Smooth muscle cell (in vitro differentiated cells): ENCODE data around the gene GMFB. TPM values are rescaled to one million over a fixed set of nuclear protein-coding genes. Genes with fewer than 3 reads are reported as not detected.

Source experiments
- DNase-seq: peaks from one replicate; lab custom pipeline; 2025; ENCODE audit not compliant: unreplicated experiment; lab: John Stamatoyannopoulos, UW
- H2AFZ ChIP-seq: fragments of 200-600 bp; sonication (generic); 2 replicates; pipeline ENCODE4 v1.6.0; 2016; ENCODE audit warnings: antibody characterized with exemption, low read depth, mild to moderate bottlenecking
- H3F3A ChIP-seq: fragments of 200-600 bp; sonication (generic); 2 replicates; pipeline ENCODE4 v1.6.0; 2017; ENCODE audit warnings: antibody characterized with exemption, low read depth
- H3K27ac ChIP-seq: fragments of 200-600 bp; sonication (generic); 2 replicates; pipeline ENCODE4 v1.5.1; 2016; ENCODE audit warnings: low read depth, mild to moderate bottlenecking
- H3K27me3 ChIP-seq: fragments of 200-600 bp; sonication (generic); 2 replicates; pipeline ENCODE4 v1.6.1; 2016; ENCODE audit warnings: low read depth, mild to moderate bottlenecking
- H3K36me3 ChIP-seq: fragments of 200-600 bp; sonication (generic); 2 replicates; pipeline ENCODE4 v1.5.1; 2016; ENCODE audit warnings: low read depth
- H3K4me1 ChIP-seq: fragments of 200-600 bp; sonication (generic); 2 replicates; pipeline ENCODE4 v1.5.1; 2016; ENCODE audit warnings: low read depth
- H3K4me2 ChIP-seq: fragments of 200-600 bp; sonication (generic); 2 replicates; pipeline ENCODE4 v1.6.0; 2016; ENCODE audit warnings: mild to moderate bottlenecking
- H3K4me3 ChIP-seq: fragments of 200-600 bp; sonication (generic); 2 replicates; pipeline ENCODE4 v1.5.1; 2016; ENCODE audit warnings: mild to moderate bottlenecking
- H3K79me2 ChIP-seq: fragments of 200-600 bp; sonication (generic); 2 replicates; pipeline ENCODE4 v1.6.0; 2016; ENCODE audit warnings: low read depth, mild to moderate bottlenecking
- H3K9ac ChIP-seq: fragments of 200-600 bp; sonication (generic); 2 replicates; pipeline ENCODE4 v1.6.0; 2016; ENCODE audit warnings: low read depth
- H3K9me3 ChIP-seq: fragments of 200-600 bp; sonication (generic); replicated peaks from 2 replicates; pipeline ENCODE4 v1.5.1; 2016; ENCODE audit warnings: low read depth
- H4K20me1 ChIP-seq: fragments of 200-600 bp; sonication (generic); 2 replicates; pipeline ENCODE4 v1.6.0; 2016; ENCODE audit warnings: low read depth
- WGBS: methylation state at CpG from one replicate; pipeline ENCODE4 v1.1.7; 2016; ENCODE audit warnings: low lambda C conversion rate; 5-methylcytosine and 5-hydroxymethylcytosine counted together
- polyA plus RNA-seq: library from polyadenylated mRNA; unstranded; fragments of >200 nt; fragmentation: Nextera tagmentation; extraction: Ambion mirVana; gene quantifications from 2 replicates; pipeline ENCODE4 v1.2.1, GENCODE V29; 2016
- total RNA-seq: library from RNA; depleted of rRNA; stranded (reverse); fragments of >200 nt; gene quantifications from 2 replicates; pipeline ENCODE4 v1.2.3, GENCODE V29; 2014
- TF ChIP-seq, protein P1 (sequence below): fragments of 200-600 bp; sonication (generic); IDR thresholded peaks from 2 replicates; pipeline ENCODE4 v1.5.1; 2017; ENCODE audit warnings: borderline replicate concordance, mild to moderate bottlenecking, antibody characterized with exemption; ENCODE audit not compliant: insufficient read depth, poor library complexity, severe bottlenecking

GMFB gene
- total and polyA plus RNA-seq, 2 experiments from 2014 or later, result 25.7 to 73.5 TPM

GRCh38 chr14:54435500-54435981, 53.2 kb downstream of the GMFB start:
- H3K79me2 ChIP-seq, result peaks cover 97% of the 10 kb centered on the region
- no peak overlapping the region for H3K9ac ChIP-seq
- H2AFZ ChIP-seq, result no peak overlapping the region
- peaks cover 98% of the 10 kb centered on the region for H4K20me1 ChIP-seq
- H3K4me3 ChIP-seq, result no peak overlapping the region
- peaks cover 50% of the 10 kb centered on the region for H3K4me1 ChIP-seq
- no peaks in the 10 kb centered on the region for H3K27me3 ChIP-seq
- H3F3A ChIP-seq, result peaks cover 4% of the 10 kb centered on the region
- peak overlapping the region; percentile 60 for H3K27ac ChIP-seq
- WGBS, result 49% methylated on average over 4 of the region's 4 CpGs
- peak overlapping the region; percentile 55 for H3K4me2 ChIP-seq
- TF ChIP-seq, protein P1, sequence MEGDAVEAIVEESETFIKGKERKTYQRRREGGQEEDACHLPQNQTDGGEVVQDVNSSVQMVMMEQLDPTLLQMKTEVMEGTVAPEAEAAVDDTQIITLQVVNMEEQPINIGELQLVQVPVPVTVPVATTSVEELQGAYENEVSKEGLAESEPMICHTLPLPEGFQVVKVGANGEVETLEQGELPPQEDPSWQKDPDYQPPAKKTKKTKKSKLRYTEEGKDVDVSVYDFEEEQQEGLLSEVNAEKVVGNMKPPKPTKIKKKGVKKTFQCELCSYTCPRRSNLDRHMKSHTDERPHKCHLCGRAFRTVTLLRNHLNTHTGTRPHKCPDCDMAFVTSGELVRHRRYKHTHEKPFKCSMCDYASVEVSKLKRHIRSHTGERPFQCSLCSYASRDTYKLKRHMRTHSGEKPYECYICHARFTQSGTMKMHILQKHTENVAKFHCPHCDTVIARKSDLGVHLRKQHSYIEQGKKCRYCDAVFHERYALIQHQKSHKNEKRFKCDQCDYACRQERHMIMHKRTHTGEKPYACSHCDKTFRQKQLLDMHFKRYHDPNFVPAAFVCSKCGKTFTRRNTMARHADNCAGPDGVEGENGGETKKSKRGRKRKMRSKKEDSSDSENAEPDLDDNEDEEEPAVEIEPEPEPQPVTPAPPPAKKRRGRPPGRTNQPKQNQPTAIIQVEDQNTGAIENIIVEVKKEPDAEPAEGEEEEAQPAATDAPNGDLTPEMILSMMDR, result no peak
- DNase-seq, result no peak
- no peaks in the 10 kb centered on the region for H3K9me3 ChIP-seq
- H3K36me3 ChIP-seq, result no peaks in the 10 kb centered on the region

- Histone ChIP-seq H3K4me1 (no peaks in the 10 kb centered on the region), H2AFZ (no peak overlapping the region), H3K4me2 (no peak overlapping the region), H3K9ac (no peak overlapping the region), H3K9me3 (no peaks in the 10 kb centered on the region), H3F3A (peaks cover 3% of the 10 kb centered on the region), H4K20me1 (peaks cover 59% of the 10 kb centered on the region), H3K4me3 (no peak overlapping the region), H3K36me3 (peaks cover 6% of the 10 kb centered on the region), H3K79me2 (peaks cover 26% of the 10 kb centered on the region), H3K27me3 (no peaks in the 10 kb centered on the region), H3K27ac (no peak overlapping the region)
- no peak for DNase-seq
- WGBS, result 97% methylated on average over 2 of the region's 2 CpGs
- TF ChIP-seq, protein P1, result no peak
Observed at GRCh38 chr14:54428527-54428926, 60.3 kb downstream of the GMFB start.

- TF ChIP-seq, protein P1, result no peak
- Histone ChIP-seq H3F3A (peaks cover 3% of the 10 kb centered on the region), H2AFZ (no peak overlapping the region), H3K4me2 (no peak overlapping the region), H3K36me3 (peaks cover 6% of the 10 kb centered on the region), H3K9ac (no peak overlapping the region), H3K27ac (no peak overlapping the region), H4K20me1 (peaks cover 52% of the 10 kb centered on the region), H3K9me3 (no peaks in the 10 kb centered on the region), H3K27me3 (no peaks in the 10 kb centered on the region), H3K79me2 (peaks cover 20% of the 10 kb centered on the region), H3K4me1 (no peaks in the 10 kb centered on the region), H3K4me3 (no peak overlapping the region)
- 93% methylated on average over 3 of the region's 3 CpGs for WGBS
- no peak for DNase-seq
Observed at GRCh38 chr14:54427871-54428270, 60.9 kb downstream of the GMFB start.

- H3K36me3 ChIP-seq, result peaks cover 6% of the 10 kb centered on the region
- no peak overlapping the region for H3K4me3 ChIP-seq
- 96% methylated on average over 3 of the region's 3 CpGs for WGBS
- H3K4me2 ChIP-seq, result no peak overlapping the region
- peaks cover 3% of the 10 kb centered on the region for H3F3A ChIP-seq
- peaks cover 31% of the 10 kb centered on the region for H4K20me1 ChIP-seq
- no peak for DNase-seq
- no peak overlapping the region for H3K9ac ChIP-seq
- no peaks in the 10 kb centered on the region for H3K9me3 ChIP-seq
- H3K4me1 ChIP-seq, result no peaks in the 10 kb centered on the region
- no peaks in the 10 kb centered on the region for H3K27me3 ChIP-seq
- no peak overlapping the region for H3K27ac ChIP-seq
- TF ChIP-seq, protein P1, result no peak
- no peaks in the 10 kb centered on the region for H3K79me2 ChIP-seq
- no peak overlapping the region for H2AFZ ChIP-seq
Observed at GRCh38 chr14:54425537-54426274, 63.1 kb downstream of the GMFB start.
